Left lung (tissue), 10 donors: Measurements from ENCODE around the gene ALDOB. TPM values are rescaled to one million over a fixed set of nuclear protein-coding genes. Genes with fewer than 3 reads are reported as not detected.
A peak's percentile ranks its signal among the peaks of the same experiment; 100 is the strongest.

Experiments
- ATAC-seq: fragments of 200-7000 bp; cut with Tn5 transposase; one replicate; pipeline ENCODE4 v1.9.1; 2020; ENCODE audit warnings: moderate library complexity
- DNase-seq, 4 donors: peaks; one replicate each; pipeline ENCODE4 v3.0.0-alpha.2; 2013 to 2020
- H3K27ac ChIP-seq, 2 donors: fragments of 200-600 bp; sonication (generic) in 1 of 2; one replicate each; pipeline versions ENCODE4 v1.5.0 to v1.8.0; 2020 to 2021
- H3K27me3 ChIP-seq, 2 donors: fragments of 200-600 bp; sonication (generic) in 1 of 2; one replicate each; pipeline versions ENCODE4 v1.5.0 to v1.8.0; 2020 to 2021
- H3K36me3 ChIP-seq, 2 donors: fragments of 200-600 bp; sonication (generic) in 1 of 2; one replicate each; pipeline versions ENCODE4 v1.5.0 to v1.8.0; 2020 to 2021
- H3K4me1 ChIP-seq, 2 donors: fragments of 200-600 bp; one replicate each; pipeline ENCODE4 v1.8.0; 2021
- H3K4me3 ChIP-seq, 2 donors: fragments of 200-600 bp; sonication (generic) in 1 of 2; one replicate each; pipeline versions ENCODE4 v1.5.0 to v1.8.0; 2020 to 2021; ENCODE audit warnings: mild to moderate bottlenecking in 1 of 2
- H3K9me3 ChIP-seq, 2 donors: fragments of 200-600 bp; sonication (generic) in 1 of 2; one replicate each; pipeline versions ENCODE4 v1.5.0 to v1.8.0; 2020 to 2021
- intact Hi-C, 2 donors: fragments of 100-400 bp; cut with DNase I; formaldehyde crosslinking; loops; one replicate each; pipeline versions ENCODE4 v1.11.2 to v1.14.2; 2022
- polyA plus RNA-seq, 6 donors: library from polyadenylated mRNA; unstranded; fragments of 120-200 nt; gene quantifications; one replicate each; pipeline ENCODE4 v1.2.1, GENCODE V29; 2013; ENCODE audit not compliant: insufficient read length in 6 of 6
- total RNA-seq, 2 donors: library from RNA; stranded (reverse); fragmentation: NEBNext Ultra II Directional; extraction: Animal tissue kit (Norgen Biotek cat#: 25700); gene quantifications; one replicate each; pipeline ENCODE4 v1.2.1, GENCODE V29; 2021
- TF ChIP-seq, protein P1 (sequence below), 2 donors: fragments of 200-600 bp; sonication (generic) in 1 of 2; IDR thresholded peaks; one replicate each; pipeline versions ENCODE4 v1.5.0 to v1.8.0; 2021; ENCODE audit warnings: antibody characterized with exemption in 2 of 2
- donor health status: DM: no; HTN: yes; CAD: no.
- donor health status: DM: no; HTN: no; CAD: no.

The ALDOB gene
- total and polyA plus RNA-seq, 8 donors, result 2.2 to 7.4 (median 2.4) TPM; not detected in 2

DNA sequence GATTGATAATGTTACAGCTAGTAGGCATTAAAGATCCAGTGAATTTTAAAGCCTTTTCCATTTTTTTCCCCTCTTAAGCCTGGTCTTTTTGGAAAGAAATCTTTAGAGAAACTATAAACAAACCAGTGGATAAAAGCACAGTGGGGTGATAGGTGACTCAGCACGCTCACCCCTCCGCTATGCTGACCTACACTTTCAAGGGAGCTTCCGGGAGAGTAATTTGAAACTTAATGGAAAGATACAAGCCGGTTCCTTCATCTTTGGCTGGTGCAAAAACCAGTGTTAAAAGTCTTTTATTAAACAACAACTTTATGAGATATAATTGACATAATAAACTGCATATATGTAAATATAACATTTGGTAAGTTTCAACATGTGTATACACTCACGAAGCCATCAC is 27.0 kb upstream of the ALDOB start:
- Histone ChIP-seq H3K27me3 (peaks cover 0 to 17% of the 10 kb centered on the region in 2 donors), H3K4me1 (no peaks in the 10 kb centered on the region), H3K36me3 (no peaks in the 10 kb centered on the region), H3K9me3 (no peaks in the 10 kb centered on the region), H3K27ac (no peak overlapping the region), H3K4me3 (no peak overlapping the region)
- ATAC-seq, result no peak
- DNase-seq, result no peak
- intact Hi-C loops, result loop anchor here in 1 of 2 donors (5.0 kb wide), 1 partner anchor 65 kb away; no protein-coding TSS in a partner anchor
- TF ChIP-seq, protein P1, sequence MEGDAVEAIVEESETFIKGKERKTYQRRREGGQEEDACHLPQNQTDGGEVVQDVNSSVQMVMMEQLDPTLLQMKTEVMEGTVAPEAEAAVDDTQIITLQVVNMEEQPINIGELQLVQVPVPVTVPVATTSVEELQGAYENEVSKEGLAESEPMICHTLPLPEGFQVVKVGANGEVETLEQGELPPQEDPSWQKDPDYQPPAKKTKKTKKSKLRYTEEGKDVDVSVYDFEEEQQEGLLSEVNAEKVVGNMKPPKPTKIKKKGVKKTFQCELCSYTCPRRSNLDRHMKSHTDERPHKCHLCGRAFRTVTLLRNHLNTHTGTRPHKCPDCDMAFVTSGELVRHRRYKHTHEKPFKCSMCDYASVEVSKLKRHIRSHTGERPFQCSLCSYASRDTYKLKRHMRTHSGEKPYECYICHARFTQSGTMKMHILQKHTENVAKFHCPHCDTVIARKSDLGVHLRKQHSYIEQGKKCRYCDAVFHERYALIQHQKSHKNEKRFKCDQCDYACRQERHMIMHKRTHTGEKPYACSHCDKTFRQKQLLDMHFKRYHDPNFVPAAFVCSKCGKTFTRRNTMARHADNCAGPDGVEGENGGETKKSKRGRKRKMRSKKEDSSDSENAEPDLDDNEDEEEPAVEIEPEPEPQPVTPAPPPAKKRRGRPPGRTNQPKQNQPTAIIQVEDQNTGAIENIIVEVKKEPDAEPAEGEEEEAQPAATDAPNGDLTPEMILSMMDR (IDR thresholded peaks at IDR 0.05), result no peak

DNA sequence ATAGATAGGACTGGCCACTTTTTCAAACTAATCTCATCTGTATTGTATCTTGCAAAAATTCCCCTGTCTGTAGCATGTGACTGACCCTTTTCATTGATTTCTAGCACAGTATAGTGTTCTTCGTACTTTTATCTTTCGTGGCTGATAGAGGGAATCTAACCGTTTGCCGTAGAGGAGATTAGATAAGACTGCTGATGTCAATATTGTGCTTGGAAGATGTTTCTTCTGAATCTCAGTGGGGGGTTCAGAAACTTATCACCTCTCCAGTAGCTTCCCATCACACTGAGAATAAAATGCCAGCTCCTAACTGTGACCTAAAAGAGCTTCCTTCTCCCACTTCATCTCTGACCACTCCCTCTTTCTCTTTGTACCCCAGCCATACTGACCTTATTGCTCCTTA is 25.4 kb upstream of the ALDOB start:
- peaks cover 0 to 17% of the 10 kb centered on the region in 2 donors for H3K27me3 ChIP-seq
- DNase-seq (no peak), ATAC-seq (no peak)
- intact Hi-C loops, result loop anchor here in 1 of 2 donors (5.0 kb wide), 1 partner anchor 66 kb away; no protein-coding TSS in a partner anchor
- H3K4me3 ChIP-seq, result no peak overlapping the region
- no peak overlapping the region for H3K27ac ChIP-seq
- TF ChIP-seq, protein P1 (IDR thresholded peaks at IDR 0.05), result no peak
- no peaks in the 10 kb centered on the region for H3K36me3 ChIP-seq
- no peaks in the 10 kb centered on the region for H3K9me3 ChIP-seq
- no peaks in the 10 kb centered on the region for H3K4me1 ChIP-seq

DNA sequence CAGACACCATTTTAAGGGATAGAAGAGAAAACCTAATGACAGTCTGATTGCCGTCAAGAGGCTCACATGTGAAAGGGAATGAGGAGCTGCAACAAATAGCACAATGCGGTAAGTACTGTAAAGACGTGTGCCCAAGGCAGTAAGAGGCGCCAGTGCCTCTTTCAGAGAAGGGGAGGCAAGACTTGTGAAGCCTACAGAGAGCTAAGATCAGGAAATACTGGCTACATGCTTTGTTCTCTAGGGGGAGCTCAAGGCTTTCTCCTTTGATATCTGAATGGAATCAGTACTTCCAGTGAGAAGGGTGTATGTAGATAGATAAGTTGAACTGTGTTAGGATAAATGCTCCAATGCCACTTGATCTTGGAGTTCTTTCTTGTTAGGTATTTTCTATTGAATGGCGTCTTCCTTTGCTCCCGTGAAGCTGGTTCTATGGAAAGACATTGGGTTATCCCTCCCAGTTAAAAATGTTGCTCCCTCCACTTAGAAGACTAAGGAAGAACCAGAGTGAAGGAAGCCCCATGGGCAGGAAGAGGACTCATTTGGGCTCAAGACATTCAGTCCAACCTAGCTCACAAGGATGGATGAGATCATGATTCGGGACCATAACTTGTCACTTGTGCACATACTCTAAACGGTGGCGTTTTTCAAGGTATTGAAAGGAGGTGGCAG is 23.5 kb upstream of the ALDOB start:
- intact Hi-C loops, result no loop called here
- ATAC-seq (peak; percentile 99), DNase-seq (peak in 2 of 4 donors; percentile 31 to 67)
- no peaks in the 10 kb centered on the region for H3K9me3 ChIP-seq
- no peak overlapping the region for H3K27ac ChIP-seq
- H3K36me3 ChIP-seq, result no peaks in the 10 kb centered on the region
- H3K4me1 ChIP-seq, result no peaks in the 10 kb centered on the region
- H3K4me3 ChIP-seq, result no peak overlapping the region
- H3K27me3 ChIP-seq, result peaks cover 0 to 8% of the 10 kb centered on the region in 2 donors
- TF ChIP-seq, protein P1 (IDR thresholded peaks at IDR 0.05), result peak; percentile 36 to 62

- Histone ChIP-seq H3K4me3 (no peak overlapping the region), H3K9me3 (no peaks in the 10 kb centered on the region), H3K36me3 (no peaks in the 10 kb centered on the region), H3K4me1 (no peaks in the 10 kb centered on the region), H3K27ac (no peak overlapping the region), H3K27me3 (no peaks in the 10 kb centered on the region)
- intact Hi-C loops, result no loop called here
- TF ChIP-seq, protein P1 (IDR thresholded peaks at IDR 0.05), result no peak
- no peak for ATAC-seq
- no peak for DNase-seq
These were observed 21.4 kb upstream of the ALDOB start for GRCh38 chr9:101457003-101457402.

DNA sequence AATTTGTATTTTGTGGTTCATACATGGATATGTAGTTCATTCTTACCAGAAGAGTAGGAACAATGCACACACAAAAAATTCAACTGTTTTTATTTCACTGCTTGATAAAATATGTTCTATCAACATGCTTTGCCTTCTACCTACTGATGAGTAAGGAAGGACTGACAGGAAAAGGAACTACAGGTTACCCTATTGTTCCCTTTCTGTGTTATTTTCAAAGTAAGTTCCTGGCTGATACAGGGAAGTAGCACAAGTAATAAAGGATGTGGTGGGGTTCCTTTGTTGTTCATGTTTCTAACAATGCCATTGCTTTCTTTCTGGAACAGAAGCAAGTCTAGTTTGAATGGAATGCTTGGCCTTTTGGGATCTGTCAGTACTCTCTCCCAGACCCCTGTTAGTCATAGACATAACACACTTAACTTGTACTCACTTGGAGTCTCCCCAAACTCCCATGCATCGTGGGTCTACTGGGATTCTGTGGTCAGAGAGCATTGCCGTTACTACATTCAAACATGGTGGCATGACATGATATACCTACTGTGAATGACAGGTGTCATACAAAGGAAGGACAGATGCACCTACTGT is 20.2 kb upstream of the ALDOB start:
- DNase-seq, result no peak
- peaks cover 0 to 6% of the 10 kb centered on the region in 2 donors for H3K27me3 ChIP-seq
- TF ChIP-seq, protein P1 (IDR thresholded peaks at IDR 0.05), result no peak
- intact Hi-C loops, result no loop called here
- no peak overlapping the region for H3K4me3 ChIP-seq
- no peak overlapping the region for H3K27ac ChIP-seq
- no peak for ATAC-seq
- no peaks in the 10 kb centered on the region for H3K4me1 ChIP-seq
- H3K9me3 ChIP-seq, result no peaks in the 10 kb centered on the region
- no peaks in the 10 kb centered on the region for H3K36me3 ChIP-seq
